T-helper 2 cell treated with Interferon-gamma antibody and Interleukin-4, amounts not matched to agents 100 ng/mL and 5 ng/mL, for 36 hours (primary cell): ENCODE data around the gene PPFIBP1. TPM values are rescaled to one million over a fixed set of nuclear protein-coding genes. Genes with fewer than 3 reads are reported as not detected.

Experiments
- intact Hi-C: fragments of 100-400 bp; cut with micrococcal nuclease; formaldehyde crosslinking; loops from one replicate; pipeline ENCODE4 v1.15.1; 2023
- total RNA-seq: library from RNA; stranded (reverse); gene quantifications from 2 replicates; pipeline ENCODE4 v1.2.3, GENCODE V29; 2022

The PPFIBP1 gene
- total RNA-seq, 1 donor from 2014 or later = 13.6 TPM

GRCh38 chr12:27651201-27651600, 127.2 kb downstream of the PPFIBP1 start:
- intact Hi-C loops = loop anchor here (5.0 to 10.0 kb wide), 4 partner anchors 61 to 636 kb away; partner anchors contain the start of genes MRPS35, PPFIBP1 and TM7SF3

GRCh38 chr12:27652174-27652763, 128.3 kb downstream of the PPFIBP1 start:
- intact Hi-C loops = loop anchor here (2.0 to 10.0 kb wide), 5 partner anchors 60 to 637 kb away; partner anchors contain the start of genes MRPS35, PPFIBP1 and TM7SF3

GRCh38 chr12:27653661-27654060, 129.7 kb downstream of the PPFIBP1 start:
- intact Hi-C loops = loop anchor here (2.0 to 10.0 kb wide), 5 partner anchors 59 to 639 kb away; partner anchors contain the start of genes MRPS35, PPFIBP1 and TM7SF3

- intact Hi-C loops = loop anchor here (10.0 kb wide), 1 partner anchor 641 kb away; the partner anchor contains the start of gene TM7SF3
Measured at GRCh38 chr12:27655476-27655875, 131.5 kb downstream of the PPFIBP1 start.

- intact Hi-C loops = loop anchor here (10.0 kb wide), 1 partner anchor 642 kb away; the partner anchor contains the start of gene TM7SF3
Measured at GRCh38 chr12:27657296-27657695, 133.3 kb downstream of the PPFIBP1 start.

- intact Hi-C loops = no loop called here
Measured at GRCh38 chr12:27665704-27666103, 141.7 kb downstream of the PPFIBP1 start.

- intact Hi-C loops = no loop called here
Measured at GRCh38 chr12:27666510-27666909, 142.5 kb downstream of the PPFIBP1 start.

- intact Hi-C loops = no loop called here
Measured at GRCh38 chr12:27667540-27667939, 143.5 kb downstream of the PPFIBP1 start.

- intact Hi-C loops = no loop called here
Measured at GRCh38 chr12:27672051-27672450, 148.0 kb downstream of the PPFIBP1 start.

GRCh38 chr12:27672643-27673042, 148.6 kb downstream of the PPFIBP1 start:
- intact Hi-C loops = no loop called here

GRCh38 chr12:27673101-27673718, 149.2 kb downstream of the PPFIBP1 start:
- intact Hi-C loops = no loop called here

- intact Hi-C loops = no loop called here
Measured at GRCh38 chr12:27674989-27675388, 151.0 kb downstream of the PPFIBP1 start.

GRCh38 chr12:27680619-27681018, 156.6 kb downstream of the PPFIBP1 start:
- intact Hi-C loops = no loop called here

- intact Hi-C loops = no loop called here
Measured at GRCh38 chr12:27682534-27682933, 158.5 kb downstream of the PPFIBP1 start.

GRCh38 chr12:27685274-27685673, 161.3 kb downstream of the PPFIBP1 start:
- intact Hi-C loops = no loop called here

GRCh38 chr12:27686147-27686546, 162.1 kb downstream of the PPFIBP1 start:
- intact Hi-C loops = no loop called here

- intact Hi-C loops = no loop called here
Measured at GRCh38 chr12:27688671-27689070, 164.7 kb downstream of the PPFIBP1 start.

GRCh38 chr12:27689558-27690180, 165.7 kb downstream of the PPFIBP1 start:
- intact Hi-C loops = no loop called here

- intact Hi-C loops = no loop called here
Measured at GRCh38 chr12:27693403-27693802, 169.4 kb downstream of the PPFIBP1 start.

GRCh38 chr12:27695556-27696292, 171.7 kb downstream of the PPFIBP1 start:
- intact Hi-C loops = no loop called here

- intact Hi-C loops = no loop called here
Measured at GRCh38 chr12:27696293-27696652, 172.3 kb downstream of the PPFIBP1 start, which contains the start of gene REP15. REP15 (plus strand) TSS chr12:27696447; CDS start chr12:27696563, 116 bp downstream.
